AG10803 (cell line): ENCODE measurements around the gene NARF.
A peak's percentile ranks its signal among the peaks of the same experiment; 100 is the strongest.

Experiments used
- DNase-seq: peaks from one replicate; pipeline ENCODE4 v3.0.0; 2010; ENCODE audit warnings: low read depth
- H3K4me3 ChIP-seq: 2 replicates; pipeline ENCODE4 v1.5.1; 2011; ENCODE audit warnings: mild to moderate bottlenecking, low read length, control low read depth
- CTCF ChIP-seq: conservative IDR thresholded peaks from 2 replicates; pipeline ENCODE4 v1.5.1; 2011; ENCODE audit warnings: mild to moderate bottlenecking, low read length, control low read depth, inconsistent platforms

Gene NARF

GRCh38 chr17:82495844-82496528 is 37.4 kb downstream of the NARF start:
- no peak for TF ChIP-seq CTCF
- H3K4me3 ChIP-seq = no peak overlapping the region
- no peak for DNase-seq

- DNase-seq = peak; percentile 92
Observed at GRCh38 chr17:82496529-82497434, 38.2 kb downstream of the NARF start.

GRCh38 chr17:82497483-82498405 is 39.2 kb downstream of the NARF start:
- TF ChIP-seq CTCF = no peak
- peak overlapping the region; percentile 56 for H3K4me3 ChIP-seq
- DNase-seq = peak; percentile 94

More at GRCh38 chr17:82496529-82497434, 38.2 kb downstream of the NARF start:
- peak overlapping the region; percentile 67 for H3K4me3 ChIP-seq
- no peak for TF ChIP-seq CTCF

- H3K4me3 ChIP-seq = no peak overlapping the region
- peak; percentile 92 for DNase-seq
- no peak for TF ChIP-seq CTCF
Observed at GRCh38 chr17:82502207-82502606, 43.7 kb downstream of the NARF start.

GRCh38 chr17:82503094-82503727 is 44.7 kb downstream of the NARF start:
- no peak for TF ChIP-seq CTCF
- DNase-seq = no peak
- H3K4me3 ChIP-seq = no peak overlapping the region

GRCh38 chr17:82503728-82504308 is 45.3 kb downstream of the NARF start:
- no peak for TF ChIP-seq CTCF
- H3K4me3 ChIP-seq = no peak overlapping the region
- DNase-seq = no peak
